ENCODE data around the gene SYAP1. TPM values are rescaled to one million over a fixed set of nuclear protein-coding genes. Genes with fewer than 3 reads are reported as not detected.

Gene SYAP1
- total RNA-seq = 19.5 and 19.7 TPM in 2 replicates

GRCh38 chrX:16719334-16720084 is at the start of gene SYAP1:
Gene SYAP1, plus strand, starts transcription at chrX:16719612. Its CDS starts 113 bp downstream, at chrX:16719725.
- intact Hi-C loops (cut with micrococcal nuclease) = loop anchor here (1.0 to 10.0 kb wide), 7 partner anchors 67 to 1845 kb away; partner anchors contain the start of genes CA5B, FANCB, MOSPD2 and RBBP7
- no peaks in the 10 kb centered on the region for H3K27me3 Mint-ChIP-seq (ENCODE audit: insufficient read depth)
- H3K27ac Mint-ChIP-seq = peak within 1 kb of the TSS; percentile 94
- peaks cover 2% of the 10 kb centered on the region for H3K36me3 Mint-ChIP-seq (ENCODE audit: low read depth)
- H3K9me3 Mint-ChIP-seq = no peaks in the 10 kb centered on the region
- H3K4me1 Mint-ChIP-seq (ENCODE audit: low read depth) = peaks cover 16% of the 10 kb centered on the region
- H3K4me3 Mint-ChIP-seq = peak within 1 kb of the TSS; percentile 92
- DNase-seq (ENCODE audit: low spot score) = peak; percentile 89

- H3K27me3 Mint-ChIP-seq (ENCODE audit: insufficient read depth) = no peaks in the 10 kb centered on the region
- no peak overlapping the region for H3K27ac Mint-ChIP-seq
- no peaks in the 10 kb centered on the region for H3K9me3 Mint-ChIP-seq
- H3K4me3 Mint-ChIP-seq = no peak overlapping the region
- intact Hi-C loops (cut with micrococcal nuclease) = no loop called here
- peaks cover 5% of the 10 kb centered on the region for H3K4me1 Mint-ChIP-seq (ENCODE audit: low read depth)
- DNase-seq (ENCODE audit: low spot score) = no peak
- H3K36me3 Mint-ChIP-seq (ENCODE audit: low read depth) = no peaks in the 10 kb centered on the region
Measured at GRCh38 chrX:16671005-16671404, 48.4 kb upstream of the SYAP1 start.

GRCh38 chrX:16678689-16679088 is 40.7 kb upstream of the SYAP1 start:
- intact Hi-C loops (cut with micrococcal nuclease) = no loop called here
- Mint-ChIP-seq H3K27me3 (ENCODE audit: insufficient read depth) (no peaks in the 10 kb centered on the region), H3K27ac (no peak overlapping the region), H3K4me3 (no peak overlapping the region), H3K4me1 (ENCODE audit: low read depth) (no peaks in the 10 kb centered on the region), H3K36me3 (ENCODE audit: low read depth) (peaks cover 3% of the 10 kb centered on the region), H3K9me3 (no peaks in the 10 kb centered on the region)
- DNase-seq (ENCODE audit: low spot score) = no peak

GRCh38 chrX:16683007-16683664 is 36.3 kb upstream of the SYAP1 start:
- intact Hi-C loops (cut with micrococcal nuclease) = no loop called here
- H3K36me3 Mint-ChIP-seq (ENCODE audit: low read depth) = peaks cover 3% of the 10 kb centered on the region
- H3K4me1 Mint-ChIP-seq (ENCODE audit: low read depth) = no peaks in the 10 kb centered on the region
- H3K27ac Mint-ChIP-seq = no peak overlapping the region
- H3K9me3 Mint-ChIP-seq = no peaks in the 10 kb centered on the region
- no peaks in the 10 kb centered on the region for H3K27me3 Mint-ChIP-seq (ENCODE audit: insufficient read depth)
- H3K4me3 Mint-ChIP-seq = no peak overlapping the region
- DNase-seq (ENCODE audit: low spot score) = no peak

GRCh38 chrX:16687514-16687913 is 31.9 kb upstream of the SYAP1 start:
- no peaks in the 10 kb centered on the region for H3K27me3 Mint-ChIP-seq (ENCODE audit: insufficient read depth)
- H3K27ac Mint-ChIP-seq = no peak overlapping the region

GRCh38 chrX:16695079-16695676 is 24.2 kb upstream of the SYAP1 start:
- H3K9me3 Mint-ChIP-seq = no peaks in the 10 kb centered on the region
- H3K36me3 Mint-ChIP-seq (ENCODE audit: low read depth) = peaks cover 6% of the 10 kb centered on the region
- peak; percentile 25 for DNase-seq (ENCODE audit: low spot score)
- intact Hi-C loops (cut with micrococcal nuclease) = loop anchor here (1.0 to 10.0 kb wide), 5 partner anchors 259 to 1196 kb away; partner anchors contain the start of gene GRPR
- no peaks in the 10 kb centered on the region for H3K4me1 Mint-ChIP-seq (ENCODE audit: low read depth)
- H3K27me3 Mint-ChIP-seq (ENCODE audit: insufficient read depth) = no peaks in the 10 kb centered on the region
- H3K27ac Mint-ChIP-seq = no peak overlapping the region
- H3K4me3 Mint-ChIP-seq = no peak overlapping the region

More at GRCh38 chrX:16687514-16687913, 31.9 kb upstream of the SYAP1 start:
- Mint-ChIP-seq H3K4me1 (ENCODE audit: low read depth) (no peaks in the 10 kb centered on the region), H3K4me3 (no peak overlapping the region), H3K9me3 (no peaks in the 10 kb centered on the region), H3K36me3 (ENCODE audit: low read depth) (peaks cover 4% of the 10 kb centered on the region)
- intact Hi-C loops (cut with micrococcal nuclease) = no loop called here
- no peak for DNase-seq (ENCODE audit: low spot score)

GRCh38 chrX:16696956-16697355 is 22.5 kb upstream of the SYAP1 start:
- no peak overlapping the region for H3K4me3 Mint-ChIP-seq
- no peaks in the 10 kb centered on the region for H3K4me1 Mint-ChIP-seq (ENCODE audit: low read depth)
- H3K27me3 Mint-ChIP-seq (ENCODE audit: insufficient read depth) = no peaks in the 10 kb centered on the region
- intact Hi-C loops (cut with micrococcal nuclease) = loop anchor here (10.0 kb wide), 2 partner anchors 932 to 1012 kb away; no protein-coding TSS in a partner anchor
- H3K9me3 Mint-ChIP-seq = no peaks in the 10 kb centered on the region
- H3K36me3 Mint-ChIP-seq (ENCODE audit: low read depth) = peaks cover 2% of the 10 kb centered on the region
- DNase-seq (ENCODE audit: low spot score) = no peak
- H3K27ac Mint-ChIP-seq = no peak overlapping the region

GRCh38 chrX:16699389-16699788 is 20.0 kb upstream of the SYAP1 start:
- no peak for DNase-seq (ENCODE audit: low spot score)
- H3K36me3 Mint-ChIP-seq (ENCODE audit: low read depth) = no peaks in the 10 kb centered on the region
- no peaks in the 10 kb centered on the region for H3K27me3 Mint-ChIP-seq (ENCODE audit: insufficient read depth)
- no peak overlapping the region for H3K4me3 Mint-ChIP-seq
- no peaks in the 10 kb centered on the region for H3K9me3 Mint-ChIP-seq
- intact Hi-C loops (cut with micrococcal nuclease) = loop anchor here (10.0 kb wide), 2 partner anchors 935 to 1015 kb away; no protein-coding TSS in a partner anchor
- no peaks in the 10 kb centered on the region for H3K4me1 Mint-ChIP-seq (ENCODE audit: low read depth)
- no peak overlapping the region for H3K27ac Mint-ChIP-seq

- H3K36me3 Mint-ChIP-seq (ENCODE audit: low read depth) = no peaks in the 10 kb centered on the region
- H3K4me3 Mint-ChIP-seq = no peak overlapping the region
- no peak for DNase-seq (ENCODE audit: low spot score)
- H3K27me3 Mint-ChIP-seq (ENCODE audit: insufficient read depth) = no peaks in the 10 kb centered on the region
- H3K9me3 Mint-ChIP-seq = no peaks in the 10 kb centered on the region
- no peak overlapping the region for H3K27ac Mint-ChIP-seq
- H3K4me1 Mint-ChIP-seq (ENCODE audit: low read depth) = no peaks in the 10 kb centered on the region
- intact Hi-C loops (cut with micrococcal nuclease) = no loop called here
Measured at GRCh38 chrX:16700734-16701133, 18.7 kb upstream of the SYAP1 start.

GRCh38 chrX:16702700-16703599 is 16.5 kb upstream of the SYAP1 start:
- intact Hi-C loops (cut with micrococcal nuclease) = no loop called here
- no peak overlapping the region for H3K27ac Mint-ChIP-seq
- no peaks in the 10 kb centered on the region for H3K27me3 Mint-ChIP-seq (ENCODE audit: insufficient read depth)
- H3K36me3 Mint-ChIP-seq (ENCODE audit: low read depth) = no peaks in the 10 kb centered on the region
- no peaks in the 10 kb centered on the region for H3K4me1 Mint-ChIP-seq (ENCODE audit: low read depth)
- no peak for DNase-seq (ENCODE audit: low spot score)
- H3K9me3 Mint-ChIP-seq = no peaks in the 10 kb centered on the region
- H3K4me3 Mint-ChIP-seq = no peak overlapping the region

GRCh38 chrX:16705370-16705769 is 14.0 kb upstream of the SYAP1 start:
- H3K36me3 Mint-ChIP-seq (ENCODE audit: low read depth) = no peaks in the 10 kb centered on the region
- no peak overlapping the region for H3K27ac Mint-ChIP-seq
- no peak overlapping the region for H3K4me3 Mint-ChIP-seq
- intact Hi-C loops (cut with micrococcal nuclease) = no loop called here
- no peaks in the 10 kb centered on the region for H3K9me3 Mint-ChIP-seq
- peaks cover 5% of the 10 kb centered on the region for H3K4me1 Mint-ChIP-seq (ENCODE audit: low read depth)
- no peak for DNase-seq (ENCODE audit: low spot score)
- no peaks in the 10 kb centered on the region for H3K27me3 Mint-ChIP-seq (ENCODE audit: insufficient read depth)

GRCh38 chrX:16708016-16708415 is 11.4 kb upstream of the SYAP1 start:
- H3K27ac Mint-ChIP-seq = no peak overlapping the region
- no peak overlapping the region for H3K4me3 Mint-ChIP-seq
- intact Hi-C loops (cut with micrococcal nuclease) = no loop called here
- peaks cover 1% of the 10 kb centered on the region for H3K27me3 Mint-ChIP-seq (ENCODE audit: insufficient read depth)
- peaks cover 3% of the 10 kb centered on the region for H3K36me3 Mint-ChIP-seq (ENCODE audit: low read depth)
- H3K9me3 Mint-ChIP-seq = no peaks in the 10 kb centered on the region
- H3K4me1 Mint-ChIP-seq (ENCODE audit: low read depth) = peaks cover 14% of the 10 kb centered on the region
- DNase-seq (ENCODE audit: low spot score) = no peak

Measured in activated T-helper 1 cell treated with anti-CD3 and anti-CD28 coated beads, Interleukin-12 subunit alpha, Interleukin-12 subunit beta, Interleukin-2, Interleukin-4 antibody, amounts not matched to agents 30 ng/mL and 10 ng/mL and 1 ng/mL, durations not matched to agents 14 hours and 24 hours and 36 hours (primary cell).